Measurements from ENCODE around the gene SMAD7.
A peak's percentile ranks its signal among the peaks of the same experiment; 100 is the strongest.

SMAD7 gene

DNA sequence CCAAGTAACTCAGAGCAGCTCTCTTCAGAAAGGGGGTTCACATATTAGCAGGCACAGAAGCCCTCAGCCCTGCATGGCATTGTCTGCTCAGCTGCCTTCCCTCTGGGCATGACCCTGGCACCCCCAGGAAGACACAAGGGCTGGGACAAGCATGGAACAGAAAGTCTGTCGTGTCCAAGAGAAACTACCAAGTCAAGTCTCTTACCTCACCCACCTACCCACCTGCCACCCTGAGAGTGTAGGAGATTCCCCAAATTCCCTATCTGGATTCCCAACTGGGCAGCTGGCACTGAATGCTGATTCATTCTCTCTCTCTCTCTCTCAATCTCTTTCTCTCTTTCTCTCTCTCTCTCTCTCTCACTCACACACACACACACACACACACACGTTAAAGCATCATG lies 21.6 kb downstream of the SMAD7 start:
- DNase-seq = no peak

GRCh38 chr18:48928787-48929186 lies 22.0 kb downstream of the SMAD7 start:
- DNase-seq = peak; percentile 29 to 87

DNA sequence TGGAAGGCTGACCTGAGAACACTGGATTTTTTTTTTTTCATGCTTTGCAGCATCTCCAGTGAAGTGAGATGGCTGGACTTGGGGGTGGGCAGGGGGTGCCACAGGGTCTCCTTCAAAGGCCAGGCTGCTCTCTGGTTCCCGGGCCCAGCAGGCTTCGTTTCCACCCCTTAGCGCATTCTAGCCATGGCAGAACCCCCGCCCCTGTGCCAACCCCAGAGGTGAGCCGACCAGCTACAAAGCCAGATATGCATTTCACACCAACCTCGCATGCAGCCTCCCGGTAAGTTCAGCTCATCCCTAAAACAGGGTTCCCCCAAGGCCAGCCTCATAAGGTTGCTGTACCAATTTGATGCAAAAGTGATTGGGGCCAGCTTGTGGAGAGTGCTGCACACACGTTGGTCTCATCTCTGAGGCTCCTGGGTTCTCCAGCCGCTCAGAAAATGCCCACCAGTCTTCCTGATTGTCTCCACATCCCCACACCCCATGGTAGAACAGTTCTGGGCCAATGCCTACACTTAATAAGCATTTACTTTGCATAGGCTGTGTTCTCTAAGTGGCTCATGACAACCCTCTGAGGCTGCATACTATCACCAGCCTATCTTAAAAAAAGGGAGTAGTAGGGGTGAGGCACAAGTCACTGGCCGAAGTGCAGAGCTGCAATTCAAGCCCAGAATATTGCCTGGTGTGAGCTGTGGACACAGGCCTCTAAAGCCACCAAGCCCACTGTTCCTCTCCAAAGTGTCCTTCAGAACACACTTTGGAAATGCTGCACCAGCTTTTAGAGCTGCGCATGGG lies 23.3 kb downstream of the SMAD7 start:
- no peak for DNase-seq

DNA sequence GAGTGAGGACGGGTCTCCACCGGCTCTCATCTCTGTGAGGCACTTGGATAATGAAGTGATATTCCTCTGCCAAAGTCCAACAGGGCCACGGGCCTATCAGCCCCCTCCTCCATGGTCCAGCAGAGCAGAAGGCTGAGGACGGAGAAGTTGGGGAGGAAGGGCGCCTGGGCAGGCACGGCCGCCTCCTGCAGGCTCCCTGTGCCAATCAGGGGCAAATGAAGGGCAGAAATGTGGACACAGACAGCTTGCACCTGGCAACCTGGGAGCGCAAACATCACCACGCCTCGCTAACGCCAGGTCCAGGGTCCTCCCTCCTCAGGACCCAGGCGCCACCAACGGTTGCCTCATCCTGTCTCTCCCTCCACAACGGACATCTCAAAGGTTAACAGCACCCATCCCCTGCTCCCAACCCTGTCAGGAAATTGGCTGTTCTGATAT lies 24.3 kb downstream of the SMAD7 start:
- no peak for DNase-seq

GRCh38 chr18:48925491-48925780 lies 25.3 kb downstream of the SMAD7 start:
- DNase-seq = no peak

DNA sequence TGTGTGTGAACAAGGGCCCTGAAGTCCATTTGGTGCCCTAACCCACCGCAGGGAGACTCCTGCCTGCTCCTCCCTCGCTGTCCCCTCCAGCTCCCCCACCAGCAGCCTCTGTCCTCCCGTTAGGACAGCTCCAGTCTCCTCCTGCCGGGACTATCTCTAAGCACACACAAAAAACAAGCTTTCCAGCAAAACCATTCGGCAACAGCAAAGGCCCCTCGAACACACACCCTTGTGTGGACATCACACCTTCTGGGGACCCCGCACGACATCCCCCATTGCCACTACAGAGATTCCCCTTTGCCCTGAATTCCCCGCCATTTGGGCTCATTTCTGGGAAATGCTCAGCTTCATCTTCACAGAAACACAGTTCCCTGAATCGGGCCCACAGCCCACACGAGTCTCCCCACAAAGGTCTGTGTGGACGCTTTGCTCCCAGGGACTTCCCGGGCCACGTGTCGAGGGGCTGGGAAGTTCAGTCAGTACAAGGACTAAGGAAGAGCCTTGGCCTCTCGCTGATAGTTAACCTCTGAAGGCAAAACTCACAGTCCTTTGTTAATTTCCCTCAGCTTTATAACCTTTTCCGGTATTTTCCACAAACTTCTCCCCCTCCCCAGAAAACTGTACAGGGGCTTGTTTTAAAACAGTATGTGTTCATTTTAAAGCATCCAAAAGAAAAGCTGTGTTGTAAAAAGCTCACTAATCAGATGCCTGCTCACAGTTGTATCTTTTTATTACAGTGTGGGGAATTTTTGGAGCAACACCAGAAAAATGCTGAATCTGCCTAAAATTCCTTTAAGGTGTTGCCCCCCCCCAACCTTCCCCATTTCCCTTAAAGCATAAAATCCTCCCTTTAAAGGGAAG lies 25.9 kb downstream of the SMAD7 start:
- DNase-seq = no peak

DNA sequence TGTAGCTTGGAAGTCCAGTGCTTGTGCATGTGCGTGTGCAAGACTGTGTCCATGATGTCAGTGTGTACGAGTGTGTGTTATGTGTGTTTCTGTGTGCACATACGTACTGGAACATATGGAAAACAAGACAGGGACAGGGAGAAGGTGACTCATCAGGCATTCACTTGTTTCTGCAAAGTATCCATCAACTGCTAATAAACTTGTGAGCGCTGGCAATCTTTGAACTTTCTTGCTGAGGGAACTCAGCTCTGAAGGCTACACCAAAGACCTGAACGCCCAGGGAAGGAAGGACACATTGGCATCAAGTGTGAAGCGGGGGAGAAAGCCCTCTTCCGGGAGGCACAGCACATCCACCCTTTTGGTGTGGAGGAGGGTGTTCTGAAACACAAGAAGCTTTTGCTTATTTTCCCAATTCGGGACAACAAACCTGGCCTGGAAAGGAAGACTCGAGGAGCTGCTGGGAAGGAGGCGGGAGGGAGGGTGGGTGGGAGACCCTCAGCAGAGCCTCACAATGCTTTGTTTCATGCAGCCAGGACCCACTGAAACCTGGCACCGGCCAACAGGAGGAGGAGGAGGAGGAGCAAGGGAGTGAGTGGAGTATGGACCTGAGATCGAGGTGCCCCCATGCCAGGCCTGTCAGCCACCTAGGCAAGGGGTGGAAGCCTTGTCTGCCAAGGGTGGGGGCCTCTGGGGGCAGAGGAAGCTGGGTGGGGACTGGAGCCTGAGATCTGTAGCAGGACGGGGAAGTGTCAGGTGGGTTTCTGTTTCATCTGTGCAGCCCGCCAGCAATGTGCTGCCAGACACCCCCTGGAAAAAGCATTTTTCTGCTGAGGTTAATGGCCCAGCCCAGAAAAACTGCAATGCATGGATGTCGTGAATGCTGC lies 26.8 kb downstream of the SMAD7 start:
- DNase-seq = no peak

- DNase-seq = no peak
Measured at GRCh38 chr18:48922801-48923730, 27.7 kb downstream of the SMAD7 start.

- DNase-seq = no peak
Measured at GRCh38 chr18:48922226-48922800, 28.5 kb downstream of the SMAD7 start.

DNA sequence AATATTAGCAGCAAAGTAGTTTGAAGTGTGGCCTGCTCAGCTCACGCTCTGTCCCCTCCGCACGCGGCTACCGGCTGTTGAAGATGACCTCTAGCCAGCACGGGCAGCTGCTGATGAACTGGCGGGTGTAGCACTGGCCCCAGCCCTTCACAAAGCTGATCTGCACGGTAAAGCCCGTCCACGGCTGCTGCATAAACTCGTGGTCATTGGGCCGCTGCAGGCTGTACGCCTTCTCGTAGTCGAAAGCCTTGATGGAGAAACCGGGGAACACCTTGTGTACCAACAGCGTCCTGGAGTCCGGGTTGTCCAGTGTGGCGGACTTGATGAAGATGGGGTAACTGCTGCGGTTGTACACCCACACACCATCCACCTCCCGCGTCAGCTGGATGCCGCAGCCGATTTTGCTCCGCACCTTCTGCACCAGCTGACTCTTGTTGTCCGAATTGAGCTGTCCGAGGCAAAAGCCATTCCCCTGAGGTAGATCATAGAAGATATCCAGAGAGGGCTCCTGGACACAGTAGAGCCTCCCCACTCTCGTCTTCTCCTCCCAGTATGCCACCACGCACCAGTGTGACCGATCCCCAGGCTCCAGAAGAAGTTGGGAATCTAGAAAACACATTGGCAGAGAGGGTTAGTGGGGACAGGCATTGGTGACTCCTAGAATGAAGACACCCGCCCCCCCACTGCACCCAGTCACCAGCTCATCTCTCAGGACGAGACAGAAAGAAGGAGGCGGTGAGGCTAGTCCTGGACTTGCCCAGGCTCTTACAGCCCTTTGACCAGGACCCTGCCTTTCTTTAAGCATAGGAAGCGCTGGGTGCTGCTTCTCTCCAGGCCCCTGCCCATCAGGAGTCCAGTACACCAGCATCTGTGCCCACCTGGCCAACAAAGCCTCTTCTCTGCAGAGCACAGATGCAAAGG lies 29.2 kb downstream of the SMAD7 start:
- no peak for DNase-seq

- no peak for DNase-seq
Measured at GRCh38 chr18:48920408-48921038, 30.2 kb downstream of the SMAD7 start.

- DNase-seq = no peak
Measured at GRCh38 chr18:48919547-48919946, 31.2 kb downstream of the SMAD7 start.

DNA sequence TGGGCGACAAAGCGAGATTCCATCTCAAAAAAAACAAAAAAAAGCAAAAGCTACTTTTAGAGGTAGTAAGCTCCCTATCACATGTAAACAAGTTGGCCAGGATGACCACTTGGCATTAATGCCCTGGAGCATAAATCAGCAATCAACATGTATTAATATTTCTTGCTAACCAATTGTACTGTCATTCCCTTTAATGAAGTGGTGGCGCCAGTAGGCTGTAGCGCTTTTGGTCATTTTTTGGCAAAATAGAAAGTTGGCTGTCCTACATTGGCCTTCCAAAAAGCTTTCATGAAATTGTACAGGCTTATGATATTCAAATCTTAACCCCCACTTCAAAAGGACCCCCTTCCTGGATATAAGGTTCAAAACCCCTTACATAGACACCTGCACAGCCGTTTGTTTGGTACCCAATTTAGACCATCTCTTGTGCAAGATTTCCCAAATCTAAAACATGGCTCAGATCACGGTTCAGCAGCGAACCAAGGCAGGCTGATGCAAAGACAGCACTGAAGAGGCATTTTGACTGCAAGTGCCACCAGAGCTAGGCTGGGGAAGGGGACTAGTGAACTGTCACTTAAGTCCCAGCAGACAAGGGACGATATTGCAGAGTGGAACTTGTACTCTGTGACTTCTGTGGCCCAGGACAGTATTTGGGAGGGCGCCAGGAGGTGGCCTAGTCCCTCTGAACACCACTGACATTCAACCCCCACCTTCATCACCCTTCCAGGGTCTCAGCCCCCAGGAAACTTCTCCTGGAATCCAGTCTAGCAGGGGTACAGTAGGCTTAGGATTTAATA lies 31.9 kb downstream of the SMAD7 start:
- no peak for DNase-seq

GRCh38 chr18:48917579-48918517 lies 32.9 kb downstream of the SMAD7 start:
- no peak for DNase-seq

DNA sequence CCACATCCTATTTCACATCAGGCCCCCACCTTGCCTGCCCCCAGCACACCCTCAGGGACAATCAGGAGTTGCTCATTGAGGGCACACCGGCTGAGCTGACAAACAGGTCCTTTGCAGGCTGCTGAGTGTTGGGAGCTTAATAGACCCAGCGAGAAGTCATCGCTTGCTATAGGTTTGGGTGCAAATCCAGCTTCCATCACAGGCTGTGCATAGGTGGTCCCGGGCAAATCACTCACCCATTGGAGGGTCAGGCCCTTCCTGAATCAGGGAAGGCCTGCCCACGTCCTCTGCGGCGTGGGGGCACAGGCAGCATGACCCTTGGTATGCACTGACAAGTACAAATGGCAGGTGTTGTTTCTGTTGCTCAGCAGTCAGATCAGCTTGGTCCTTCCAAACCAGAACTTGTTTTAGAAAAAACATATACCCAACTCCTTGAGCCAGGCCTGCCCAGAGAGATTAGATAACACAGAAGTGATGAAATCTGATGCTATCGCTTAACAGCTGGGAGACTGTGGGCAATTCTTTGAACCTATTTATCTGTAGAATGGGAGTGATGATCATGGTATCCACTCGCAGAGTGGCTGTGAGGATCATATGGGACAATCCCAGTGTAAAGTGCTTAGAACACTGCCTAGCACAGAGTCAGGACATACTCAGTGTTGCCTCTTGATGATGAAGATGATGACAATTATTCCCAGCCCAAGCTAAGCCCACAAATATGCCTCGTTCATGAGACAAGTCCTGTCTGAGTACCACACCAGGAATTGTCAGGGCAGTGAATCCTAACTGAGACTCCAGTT lies 34.9 kb downstream of the SMAD7 start:
- no peak for DNase-seq

DNA sequence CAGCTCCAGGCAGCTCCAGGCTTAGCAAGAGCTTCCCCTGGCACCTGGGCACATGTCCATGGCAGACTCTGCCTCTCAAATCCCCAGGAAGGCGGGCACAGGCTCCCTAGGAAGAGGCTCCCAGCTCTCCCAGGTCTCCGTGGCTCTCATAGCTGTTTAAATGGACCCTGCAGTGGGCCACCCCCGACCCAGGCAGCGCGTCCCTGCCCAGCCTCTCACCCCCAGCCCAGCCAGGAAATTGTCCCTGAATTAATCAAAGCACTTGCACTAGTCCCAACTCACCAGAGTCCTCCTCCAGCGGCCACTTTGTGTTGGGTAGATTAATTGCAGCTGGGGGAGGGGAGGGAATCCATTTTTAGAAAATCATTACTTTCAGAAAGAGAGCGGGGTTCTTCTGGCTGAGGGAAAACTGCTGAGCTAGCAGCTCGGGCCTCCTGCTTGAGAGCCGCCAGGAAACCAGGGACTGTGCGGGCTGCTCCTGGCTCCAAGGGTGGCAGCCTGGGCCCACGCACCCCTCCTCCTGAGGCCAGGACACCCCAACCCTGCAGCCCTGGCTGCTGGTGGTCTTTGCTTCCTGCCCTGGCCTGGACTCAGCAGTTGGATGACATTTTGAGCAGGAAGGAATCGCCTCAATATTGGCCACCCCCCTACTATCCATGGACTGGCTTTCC lies 36.0 kb downstream of the SMAD7 start:
- no peak for DNase-seq

DNA sequence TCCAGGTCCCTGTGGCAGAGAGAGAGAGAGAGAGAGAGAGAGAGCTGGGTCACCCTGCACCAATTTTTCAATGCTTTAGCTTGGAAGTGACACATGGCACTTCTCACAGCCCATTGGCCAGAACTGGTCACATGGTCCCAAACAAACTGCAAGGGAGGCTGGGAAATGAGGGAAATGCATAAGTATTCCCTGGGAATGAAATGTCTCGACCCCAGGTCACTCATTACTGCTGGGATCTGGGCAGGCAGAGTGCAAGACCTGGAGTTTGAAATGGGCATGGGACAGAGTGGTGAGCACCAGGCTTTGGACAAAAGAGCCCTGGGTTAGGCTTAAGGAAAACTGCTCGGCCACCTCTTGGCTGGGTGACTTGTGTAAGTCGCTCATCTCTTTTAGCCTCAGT lies 37.0 kb downstream of the SMAD7 start:
- no peak for DNase-seq
